ENCODE data around the gene NFIL3.

Gene NFIL3

DNA sequence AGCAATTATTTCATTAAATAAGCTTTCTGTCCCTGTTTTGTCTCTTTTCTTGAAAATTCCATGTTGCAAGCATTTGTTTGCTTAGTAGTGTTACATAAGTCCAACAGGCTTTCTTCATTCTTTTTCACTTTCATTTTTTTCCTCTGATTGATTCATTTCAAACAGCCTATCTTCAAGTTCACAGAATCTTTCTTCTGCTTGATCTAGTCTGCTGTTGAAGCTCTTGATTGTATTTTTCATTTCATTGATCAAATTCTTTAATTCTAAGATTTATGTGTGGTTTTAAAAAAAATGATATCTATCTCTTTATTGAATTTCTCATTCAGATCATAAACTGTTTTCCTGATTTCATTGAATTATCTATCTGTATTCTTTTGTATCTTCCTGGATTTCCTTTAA is 20.4 kb upstream of the NFIL3 start:
- no peak overlapping the region for H3K27ac ChIP-seq
- TF ChIP-seq, protein P1, sequence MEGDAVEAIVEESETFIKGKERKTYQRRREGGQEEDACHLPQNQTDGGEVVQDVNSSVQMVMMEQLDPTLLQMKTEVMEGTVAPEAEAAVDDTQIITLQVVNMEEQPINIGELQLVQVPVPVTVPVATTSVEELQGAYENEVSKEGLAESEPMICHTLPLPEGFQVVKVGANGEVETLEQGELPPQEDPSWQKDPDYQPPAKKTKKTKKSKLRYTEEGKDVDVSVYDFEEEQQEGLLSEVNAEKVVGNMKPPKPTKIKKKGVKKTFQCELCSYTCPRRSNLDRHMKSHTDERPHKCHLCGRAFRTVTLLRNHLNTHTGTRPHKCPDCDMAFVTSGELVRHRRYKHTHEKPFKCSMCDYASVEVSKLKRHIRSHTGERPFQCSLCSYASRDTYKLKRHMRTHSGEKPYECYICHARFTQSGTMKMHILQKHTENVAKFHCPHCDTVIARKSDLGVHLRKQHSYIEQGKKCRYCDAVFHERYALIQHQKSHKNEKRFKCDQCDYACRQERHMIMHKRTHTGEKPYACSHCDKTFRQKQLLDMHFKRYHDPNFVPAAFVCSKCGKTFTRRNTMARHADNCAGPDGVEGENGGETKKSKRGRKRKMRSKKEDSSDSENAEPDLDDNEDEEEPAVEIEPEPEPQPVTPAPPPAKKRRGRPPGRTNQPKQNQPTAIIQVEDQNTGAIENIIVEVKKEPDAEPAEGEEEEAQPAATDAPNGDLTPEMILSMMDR (conservative IDR thresholded peaks at IDR 0.05): no peak

DNA sequence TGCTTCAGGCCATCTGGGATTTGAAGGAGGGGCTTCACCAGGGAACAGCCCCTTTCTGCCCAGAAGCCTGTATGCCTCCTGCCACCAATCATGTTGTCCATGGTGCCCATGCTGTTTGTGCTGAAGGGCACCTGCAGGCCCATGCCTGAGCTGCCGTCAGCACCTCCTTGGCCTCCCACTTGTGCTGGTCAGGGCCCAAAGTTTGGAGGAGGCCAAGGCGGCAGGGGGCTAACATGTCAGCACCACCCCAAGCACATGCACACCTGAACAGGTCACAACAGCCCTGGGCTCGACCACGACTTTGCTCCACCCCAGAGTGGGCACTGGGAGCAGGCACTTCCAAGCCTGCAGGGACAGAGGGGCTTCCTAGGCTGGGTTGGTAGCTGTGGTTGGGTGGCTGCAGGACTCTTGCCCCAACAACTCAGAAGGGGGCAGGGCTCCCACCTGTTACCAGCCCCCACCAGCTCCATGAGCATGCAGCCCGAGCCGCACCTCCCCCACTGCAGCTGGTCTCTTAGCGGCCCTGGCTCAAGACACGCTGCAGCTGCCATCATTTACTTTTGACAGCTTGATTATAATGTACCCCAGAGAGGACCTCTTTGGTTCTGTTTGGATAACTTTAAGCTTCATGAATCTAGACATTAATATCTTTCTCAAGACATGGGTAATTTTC is 19.8 kb upstream of the NFIL3 start:
- TF ChIP-seq, protein P1 (conservative IDR thresholded peaks at IDR 0.05): no peak
- H3K27ac ChIP-seq: no peak overlapping the region

DNA sequence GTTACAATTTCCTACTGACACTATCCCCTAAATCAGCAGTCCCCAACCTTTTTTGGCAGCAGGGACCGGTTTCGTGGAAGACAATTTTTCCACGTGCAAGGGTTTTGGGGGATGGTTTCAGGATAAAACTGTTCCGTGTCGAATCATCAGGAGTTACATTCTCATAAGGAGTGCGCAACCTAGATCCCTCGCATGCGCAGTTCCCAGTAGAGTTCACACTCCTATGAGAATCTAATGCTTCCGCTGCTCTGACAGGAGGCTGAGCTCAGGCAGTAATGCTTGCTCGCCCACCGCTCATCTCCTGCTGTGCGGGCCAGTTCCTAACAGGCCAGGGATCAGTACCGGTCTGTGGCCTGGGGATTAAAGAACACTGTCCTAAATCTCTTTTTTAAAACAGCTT is 13.2 kb upstream of the NFIL3 start:
- no peak overlapping the region for H3K27ac ChIP-seq
- TF ChIP-seq, protein P1 (conservative IDR thresholded peaks at IDR 0.05): no peak

DNA sequence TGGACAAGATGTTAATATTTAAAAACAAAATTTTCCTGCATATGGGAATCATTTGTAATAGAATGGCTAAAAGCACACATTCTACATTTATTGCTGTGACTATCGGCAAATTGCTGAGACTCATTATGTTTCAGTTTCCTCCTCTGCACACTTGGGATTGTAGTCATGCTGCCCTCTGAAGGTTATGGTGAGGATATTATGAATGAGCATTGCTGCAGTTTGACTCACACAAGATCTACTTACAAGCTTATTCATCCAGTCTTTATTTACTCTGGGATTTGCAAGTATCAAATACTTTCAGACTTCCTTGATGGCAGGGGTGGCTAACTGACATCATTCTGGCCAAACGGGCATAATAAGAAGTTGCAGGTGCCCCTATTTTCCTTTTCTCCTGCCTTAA is 9.5 kb upstream of the NFIL3 start:
- no peak overlapping the region for H3K27ac ChIP-seq

DNA sequence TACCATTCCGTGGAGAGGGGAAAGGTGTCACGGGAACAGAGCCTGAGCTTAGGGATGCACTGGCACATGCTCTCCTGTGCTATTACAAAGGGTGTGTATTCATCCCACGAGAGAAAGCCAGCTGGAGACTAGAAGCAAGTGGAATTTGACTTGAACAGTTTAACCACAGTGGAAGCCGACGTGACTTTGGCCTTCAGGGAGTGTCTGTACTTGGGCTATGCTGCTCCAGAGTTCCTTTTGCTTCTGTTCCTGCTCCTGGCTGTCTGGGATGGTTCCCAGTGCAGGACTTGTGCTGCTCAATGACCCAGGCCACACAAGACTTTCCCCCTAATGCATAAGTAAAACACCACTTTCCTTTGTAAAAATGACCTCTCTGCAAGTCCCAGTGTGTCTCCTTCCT is 7.9 kb upstream of the NFIL3 start:
- no peak overlapping the region for H3K27ac ChIP-seq
- TF ChIP-seq, protein P1 (conservative IDR thresholded peaks at IDR 0.05): no peak

More for the DNA sequence above, 9.5 kb upstream of the NFIL3 start:
- TF ChIP-seq, protein P1 (conservative IDR thresholded peaks at IDR 0.05): peak; percentile 67

DNA sequence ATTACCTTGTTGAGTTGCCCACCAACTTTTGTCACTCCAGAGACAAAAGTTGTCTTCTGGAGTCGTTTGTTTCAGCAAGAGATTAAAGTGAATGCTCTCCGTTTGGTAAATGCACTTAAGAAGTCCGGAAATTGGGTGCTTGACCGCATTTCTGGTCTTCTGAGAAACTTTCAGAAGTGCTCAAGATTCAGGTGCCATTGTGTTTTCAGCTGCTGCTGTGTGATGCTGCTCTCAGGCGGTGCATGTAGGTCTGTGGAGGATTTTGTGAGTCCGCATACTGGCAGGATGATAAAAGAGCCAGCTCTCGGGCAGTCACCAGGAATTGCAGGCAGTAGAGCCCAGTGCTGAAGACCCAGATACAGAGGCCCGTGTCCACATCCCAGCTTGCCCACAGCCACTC is 5.9 kb upstream of the NFIL3 start:
- TF ChIP-seq, protein P1 (conservative IDR thresholded peaks at IDR 0.05): no peak

DNA sequence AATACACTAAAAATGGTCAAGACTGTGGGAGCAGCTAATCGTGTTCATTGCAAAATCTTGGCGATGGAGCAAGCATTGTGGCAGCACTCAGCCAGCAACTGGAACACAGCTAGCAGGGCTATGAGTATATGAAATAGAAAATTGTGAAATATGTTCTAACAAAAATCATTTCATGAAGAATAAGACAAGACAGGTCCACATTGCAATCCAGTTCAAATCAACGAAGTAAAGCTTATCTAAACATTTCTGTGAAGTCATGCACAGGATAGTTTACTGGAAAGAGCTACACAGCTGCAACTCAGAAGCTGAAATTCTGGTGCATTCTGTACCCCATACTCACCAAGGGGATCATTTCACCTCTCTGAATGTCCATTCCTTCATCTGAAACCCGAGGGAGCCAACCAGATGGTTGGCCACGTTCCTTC is 5.3 kb upstream of the NFIL3 start:
- TF ChIP-seq, protein P1 (conservative IDR thresholded peaks at IDR 0.05): no peak
- H3K27ac ChIP-seq: no peak overlapping the region

More for the DNA sequence above, 5.9 kb upstream of the NFIL3 start:
- no peak overlapping the region for H3K27ac ChIP-seq
